ENCODE data around the gene SRSF4. TPM values are rescaled to one million over a fixed set of nuclear protein-coding genes. Genes with fewer than 3 reads are reported as not detected.
A peak's percentile ranks its signal among the peaks of the same experiment; 100 is the strongest.

Gene SRSF4
- total RNA-seq, 6 experiments from 2014 or later: 25.6 to 42.1 (median 33.0) TPM

DNA sequence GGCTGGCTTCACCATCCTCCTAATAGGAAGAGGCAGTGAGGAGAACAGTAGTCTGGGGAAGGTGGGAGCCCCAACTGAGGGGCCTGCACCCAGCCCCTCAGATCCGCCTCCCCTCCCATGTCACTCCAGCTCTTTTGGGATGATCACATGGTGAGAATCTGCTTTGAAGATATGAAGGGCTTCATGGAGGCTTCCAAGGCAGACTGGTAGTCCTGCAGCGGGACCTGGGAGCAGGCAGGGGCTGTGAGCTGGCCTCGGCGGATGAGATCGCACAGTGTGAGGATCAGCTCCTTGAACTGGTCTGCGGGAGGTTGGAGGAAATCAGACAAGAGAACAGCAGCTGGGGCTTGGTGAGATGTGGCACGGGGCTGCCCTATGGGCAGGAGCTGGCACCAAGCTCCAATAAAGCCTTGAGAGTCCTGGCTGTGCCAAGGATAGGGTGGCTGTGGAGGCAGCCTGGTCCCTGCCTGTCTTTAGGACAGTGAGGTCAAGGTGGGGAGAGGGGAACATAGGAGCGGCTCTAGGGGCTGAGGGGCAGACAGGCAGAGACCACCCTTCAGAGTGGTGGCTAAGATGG is 12.3 kb upstream of the SRSF4 start:
- TF ChIP-seq, protein P1, sequence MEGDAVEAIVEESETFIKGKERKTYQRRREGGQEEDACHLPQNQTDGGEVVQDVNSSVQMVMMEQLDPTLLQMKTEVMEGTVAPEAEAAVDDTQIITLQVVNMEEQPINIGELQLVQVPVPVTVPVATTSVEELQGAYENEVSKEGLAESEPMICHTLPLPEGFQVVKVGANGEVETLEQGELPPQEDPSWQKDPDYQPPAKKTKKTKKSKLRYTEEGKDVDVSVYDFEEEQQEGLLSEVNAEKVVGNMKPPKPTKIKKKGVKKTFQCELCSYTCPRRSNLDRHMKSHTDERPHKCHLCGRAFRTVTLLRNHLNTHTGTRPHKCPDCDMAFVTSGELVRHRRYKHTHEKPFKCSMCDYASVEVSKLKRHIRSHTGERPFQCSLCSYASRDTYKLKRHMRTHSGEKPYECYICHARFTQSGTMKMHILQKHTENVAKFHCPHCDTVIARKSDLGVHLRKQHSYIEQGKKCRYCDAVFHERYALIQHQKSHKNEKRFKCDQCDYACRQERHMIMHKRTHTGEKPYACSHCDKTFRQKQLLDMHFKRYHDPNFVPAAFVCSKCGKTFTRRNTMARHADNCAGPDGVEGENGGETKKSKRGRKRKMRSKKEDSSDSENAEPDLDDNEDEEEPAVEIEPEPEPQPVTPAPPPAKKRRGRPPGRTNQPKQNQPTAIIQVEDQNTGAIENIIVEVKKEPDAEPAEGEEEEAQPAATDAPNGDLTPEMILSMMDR (IDR thresholded peaks at IDR 0.05): no peak
- TF ChIP-seq POLR2A (IDR thresholded peaks at IDR 0.05): no peak
- intact Hi-C loops (cut with DNase I): no loop called here

GRCh38 chr1:29190718-29191117 is 9.0 kb upstream of the SRSF4 start:
- no peak for ATAC-seq
- intact Hi-C loops (cut with DNase I): no loop called here

More for the DNA sequence above, 12.3 kb upstream of the SRSF4 start:
- Histone ChIP-seq H3K9me3 (no peaks in the 10 kb centered on the region), H3K27ac (no peak overlapping the region), H3K27me3 (no peaks in the 10 kb centered on the region), H3K4me1 (peaks cover 0 to 11% (median 5%) of the 10 kb centered on the region in 4 donors), H3K4me3 (no peak overlapping the region), H3K36me3 (peaks cover 0 to 3% (median 0%) of the 10 kb centered on the region in 4 donors)
- WGBS (ENCODE audit: insufficient coverage, low coverage, low lambda C conversion rate, missing lambda C conversion rate): 100% methylated on average over 4 of the region's 8 CpGs
- peak in 1 of 3 donors; percentile 22 for DNase-seq
- ATAC-seq: no peak

GRCh38 chr1:29186707-29187106 is 5.0 kb upstream of the SRSF4 start:
- Histone ChIP-seq H3K4me3 (no peak overlapping the region), H3K27ac (peak overlapping the region; percentile 38 to 48 (median 42)), H3K36me3 (no peaks in the 10 kb centered on the region), H3K27me3 (no peaks in the 10 kb centered on the region), H3K9me3 (no peaks in the 10 kb centered on the region), H3K4me1 (peaks cover 0 to 24% (median 7%) of the 10 kb centered on the region in 4 donors)
- DNase-seq (no peak), ATAC-seq (no peak)
- intact Hi-C loops (cut with DNase I): no loop called here
- 77% methylated on average over 1 of the region's 1 CpG for WGBS (ENCODE audit: insufficient coverage, low coverage, low lambda C conversion rate, missing lambda C conversion rate)
- TF ChIP-seq POLR2A (IDR thresholded peaks at IDR 0.05): no peak
- TF ChIP-seq, protein P1 (IDR thresholded peaks at IDR 0.05): no peak

More at GRCh38 chr1:29190718-29191117, 9.0 kb upstream of the SRSF4 start:
- Histone ChIP-seq H3K9me3 (no peaks in the 10 kb centered on the region), H3K36me3 (no peaks in the 10 kb centered on the region), H3K4me3 (no peak overlapping the region), H3K27me3 (no peaks in the 10 kb centered on the region), H3K4me1 (peaks cover 0 to 16% (median 6%) of the 10 kb centered on the region in 4 donors), H3K27ac (no peak overlapping the region)
- TF ChIP-seq POLR2A (IDR thresholded peaks at IDR 0.05): no peak
- TF ChIP-seq, protein P1 (IDR thresholded peaks at IDR 0.05): no peak
- DNase-seq: no peak
- WGBS (ENCODE audit: insufficient coverage, low coverage, low lambda C conversion rate, missing lambda C conversion rate): 74% methylated on average over 2 of the region's 6 CpGs

DNA sequence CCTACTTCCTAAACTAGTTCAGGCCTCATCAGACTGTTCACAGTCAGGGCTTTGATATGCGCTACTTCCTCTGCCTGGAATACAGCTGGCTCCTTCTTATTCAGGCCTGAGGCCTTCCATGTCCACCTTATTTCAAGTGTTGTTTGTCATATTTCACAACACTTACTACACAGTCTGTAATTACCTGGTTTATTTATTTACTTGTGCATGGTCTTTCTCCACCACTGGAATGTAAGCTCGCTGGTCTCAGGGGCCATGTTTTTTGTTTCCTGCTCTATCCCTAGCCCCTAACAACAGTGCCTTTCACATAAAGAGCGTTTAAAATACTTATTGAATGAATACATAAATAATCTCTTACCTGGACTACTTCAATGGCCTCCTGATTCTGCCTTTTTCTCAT is 4.6 kb upstream of the SRSF4 start:
- ATAC-seq: peak; percentile 2 to 48 (median 18)
- Histone ChIP-seq H3K36me3 (no peaks in the 10 kb centered on the region), H3K27ac (peak overlapping the region; percentile 38 to 48 (median 42))

More for the DNA sequence above, 4.6 kb upstream of the SRSF4 start:
- no peak for TF ChIP-seq POLR2A (IDR thresholded peaks at IDR 0.05)
- TF ChIP-seq, protein P1 (IDR thresholded peaks at IDR 0.05): peak in 1 of 4 donors; percentile 24
- H3K4me1 ChIP-seq: peaks cover 0 to 24% (median 7%) of the 10 kb centered on the region in 4 donors
- H3K4me3 ChIP-seq: no peak overlapping the region
- H3K27me3 ChIP-seq: no peaks in the 10 kb centered on the region
- peak in 1 of 3 donors; percentile 28 for DNase-seq
- intact Hi-C loops (cut with DNase I): no loop called here
- WGBS (ENCODE audit: insufficient coverage, low coverage, low lambda C conversion rate, missing lambda C conversion rate): 49% methylated on average over 3 of the region's 3 CpGs
- H3K9me3 ChIP-seq: no peaks in the 10 kb centered on the region

Measured in right lobe of liver (tissue), 6 donors.